ENCODE data around the gene PHKB.

DNA sequence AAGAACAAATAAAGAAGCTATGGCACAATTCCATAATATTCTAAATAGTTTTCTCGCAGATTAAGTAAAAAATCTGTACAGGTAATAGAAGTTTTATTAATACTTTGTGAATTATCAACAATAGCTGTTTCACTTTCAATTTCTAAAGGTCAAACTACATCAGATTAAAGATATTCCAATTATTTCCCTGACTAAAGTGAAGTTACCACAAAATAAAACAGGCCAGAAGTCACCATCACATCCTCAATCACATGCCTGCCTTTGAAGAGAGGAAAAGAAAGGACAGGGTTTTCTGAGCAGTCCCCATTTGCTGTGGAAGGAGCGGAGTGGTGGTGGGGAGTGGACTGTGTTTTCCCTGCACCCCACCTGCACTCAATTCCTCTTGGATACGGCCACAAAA, 11.3 kb upstream of the PHKB start:
- no peak for TF ChIP-seq CTCF (IDR thresholded peaks at IDR 0.05)
- no peak for TF ChIP-seq POLR2A (IDR thresholded peaks at IDR 0.05)

Data from thyroid gland (tissue), 4 donors.